DMS79 (cell line): Measurements from ENCODE around the gene ADAMTS2.

Experiments used
- DNase-seq: peaks from one replicate; lab custom pipeline; 2025; lab: John Stamatoyannopoulos, UW

ADAMTS2 gene

GRCh38 chr5:179124853-179125788 lies 220.1 kb downstream of the ADAMTS2 start:
- no peak for DNase-seq

GRCh38 chr5:179124273-179124852 lies 220.9 kb downstream of the ADAMTS2 start:
- DNase-seq: no peak

DNA sequence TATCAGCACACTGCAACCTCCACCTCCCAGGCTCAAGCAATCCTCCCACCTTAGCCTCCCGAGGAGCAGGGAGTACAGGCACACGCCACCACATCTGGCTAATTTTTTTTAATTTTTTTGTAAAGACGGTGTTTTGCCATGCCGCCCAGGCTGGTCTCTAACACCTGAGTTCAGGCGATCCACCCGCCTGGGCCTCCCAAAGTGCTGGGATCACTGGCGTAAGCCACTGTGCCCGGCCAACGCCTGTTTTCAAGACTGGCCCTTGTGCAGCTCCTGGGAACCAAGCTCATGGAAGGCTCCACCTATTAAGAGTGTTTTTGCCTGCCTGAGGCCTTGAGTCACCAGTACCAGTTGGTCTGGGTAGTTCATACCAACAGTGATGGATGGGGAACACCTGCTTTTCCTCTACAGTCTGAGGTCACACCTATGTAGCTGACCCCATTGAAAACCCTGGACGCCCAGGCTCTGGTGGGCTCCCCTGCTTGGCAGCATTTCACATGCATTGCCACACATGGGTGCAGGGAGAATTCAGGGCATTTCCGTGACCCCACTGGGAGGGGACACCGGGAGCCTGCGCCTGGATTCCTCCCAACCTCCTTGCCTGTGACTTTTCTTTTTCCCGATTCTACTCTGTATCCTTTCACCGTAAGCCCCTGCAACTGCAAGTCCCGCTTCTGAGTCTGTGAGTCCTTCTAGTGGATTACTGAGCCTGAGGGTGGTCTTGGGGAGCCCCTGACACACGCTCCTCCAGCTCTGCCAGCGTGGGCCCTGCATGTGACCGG lies 221.6 kb downstream of the ADAMTS2 start:
- DNase-seq: no peak

DNA sequence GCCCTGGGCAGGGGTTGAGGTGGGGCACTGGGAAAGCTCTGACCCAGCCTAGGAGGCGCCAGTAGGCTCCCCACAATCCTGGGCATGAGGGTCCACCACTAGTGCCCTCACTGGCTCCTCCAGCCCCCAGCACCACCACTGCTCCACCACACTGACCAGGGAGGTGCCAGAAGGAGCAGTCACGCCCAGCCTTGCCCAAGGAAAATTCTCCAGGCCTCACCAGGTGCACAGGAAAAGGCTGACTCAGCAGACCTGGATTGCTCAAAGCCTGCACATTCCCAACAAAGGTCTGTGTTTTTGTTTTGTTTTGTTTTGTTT lies 222.2 kb downstream of the ADAMTS2 start:
- DNase-seq: no peak

DNA sequence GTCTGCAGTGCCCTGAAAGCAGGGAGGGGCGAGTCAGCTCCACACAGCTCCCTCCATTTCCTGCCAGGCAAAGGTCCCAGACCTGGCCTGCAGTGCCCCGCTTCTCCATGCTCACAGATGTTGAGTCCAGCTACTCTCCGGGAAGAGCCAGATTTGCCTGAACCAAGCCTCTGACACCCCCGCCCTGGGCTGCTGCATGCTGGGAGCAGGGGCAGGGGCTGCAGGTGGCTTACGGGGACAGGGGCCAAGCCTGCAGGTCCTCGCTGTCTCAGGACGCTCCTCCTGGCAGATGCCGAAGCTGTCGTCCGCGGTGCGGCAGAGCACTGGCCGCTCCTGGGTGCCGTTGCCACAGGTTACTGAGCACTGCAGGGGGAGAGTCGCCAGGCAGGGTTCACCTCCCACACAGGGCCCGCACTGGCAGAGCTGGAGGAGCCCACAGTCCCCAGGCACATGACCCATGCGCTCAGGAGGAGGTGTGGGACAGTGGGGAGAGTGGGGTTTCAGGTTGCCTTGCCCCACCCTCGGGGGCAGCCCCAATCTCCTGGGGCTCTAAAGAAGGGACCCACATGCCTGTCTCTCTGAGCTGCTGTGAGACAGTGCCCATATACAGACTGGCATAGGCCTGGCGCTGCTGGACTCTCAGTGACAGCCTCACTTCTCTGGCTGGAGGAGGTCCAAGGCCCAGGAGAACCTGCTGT lies 222.7 kb downstream of the ADAMTS2 start:
- DNase-seq: no peak

DNA sequence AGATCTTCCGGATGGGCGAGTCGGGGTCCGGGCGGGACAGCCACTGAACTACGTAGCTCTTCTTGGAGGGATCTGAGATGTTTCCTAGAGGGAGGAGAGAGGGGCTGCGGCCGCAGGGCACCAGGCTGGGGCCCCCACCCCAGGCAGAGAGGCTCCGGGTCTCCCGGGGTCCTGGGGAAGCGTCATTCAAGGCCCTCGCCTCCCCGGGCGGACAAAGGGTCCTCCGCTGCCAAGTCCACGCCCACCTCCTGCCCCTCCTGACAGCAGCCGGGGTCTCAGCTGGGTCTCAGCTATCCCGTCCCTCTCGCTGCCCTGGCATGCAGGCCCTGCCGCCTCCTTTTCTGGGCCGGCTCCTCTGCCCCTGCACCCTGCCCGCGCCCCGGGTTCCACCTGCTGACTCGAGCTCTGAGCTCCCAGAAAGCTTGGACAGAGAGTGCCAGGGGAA lies 223.6 kb downstream of the ADAMTS2 start:
- DNase-seq: no peak

DNA sequence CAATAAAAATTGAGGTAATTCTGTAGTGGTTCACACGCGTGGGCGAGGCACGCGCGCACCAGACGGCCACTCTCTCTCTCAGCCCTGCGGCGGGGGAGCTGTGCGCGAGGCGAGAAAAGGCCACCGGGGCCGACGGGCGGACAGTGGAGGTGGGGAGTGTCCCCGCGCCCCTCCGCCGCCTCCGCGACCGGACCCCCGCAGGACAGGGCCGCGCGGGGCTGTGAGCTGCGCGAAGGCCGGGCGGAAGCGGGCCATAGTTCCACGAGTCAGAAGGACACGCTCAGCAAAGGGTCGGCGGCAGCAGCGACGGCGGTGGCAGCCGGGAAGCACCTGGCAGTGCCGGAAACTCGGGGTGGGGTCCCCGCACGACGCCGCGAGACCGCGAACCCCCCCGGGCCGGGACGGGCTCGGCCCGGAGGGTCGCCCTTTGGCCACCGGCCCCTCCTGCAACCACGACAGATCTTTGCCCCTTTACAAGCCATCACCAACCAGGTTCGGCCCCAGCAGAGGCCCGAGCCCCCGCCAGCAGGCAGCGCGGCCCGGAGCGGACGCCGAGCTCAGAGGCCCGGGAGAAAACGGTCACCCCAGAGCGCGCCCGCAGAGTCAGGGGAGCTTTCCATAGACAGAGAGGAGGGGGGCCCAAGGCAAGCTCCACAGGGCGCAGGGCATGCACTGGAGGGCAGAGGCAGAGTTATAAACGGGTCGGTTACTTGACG lies 224.2 kb downstream of the ADAMTS2 start:
- DNase-seq: no peak

DNA sequence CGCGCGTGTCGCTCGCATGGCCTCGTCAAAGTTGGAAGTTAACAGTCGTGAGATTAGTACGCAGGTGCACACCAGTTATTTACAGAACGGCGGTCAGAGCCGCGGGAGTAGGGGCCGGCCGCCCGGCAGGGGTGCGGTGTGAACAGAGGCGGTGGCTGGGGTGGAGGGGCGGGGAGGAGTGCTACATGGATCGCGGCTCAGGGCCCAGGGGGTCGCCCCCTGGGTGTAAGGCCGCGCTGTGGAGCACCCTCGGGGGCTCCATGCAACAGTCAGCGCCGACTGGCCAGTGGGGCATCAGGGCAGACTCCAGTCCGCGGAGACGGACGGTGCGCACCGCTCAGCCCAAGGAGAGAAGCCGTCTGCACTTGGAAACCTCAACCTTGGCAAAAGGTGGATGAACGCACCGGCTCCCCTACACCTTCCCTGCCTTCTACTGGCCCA lies 224.8 kb downstream of the ADAMTS2 start:
- no peak for DNase-seq

DNA sequence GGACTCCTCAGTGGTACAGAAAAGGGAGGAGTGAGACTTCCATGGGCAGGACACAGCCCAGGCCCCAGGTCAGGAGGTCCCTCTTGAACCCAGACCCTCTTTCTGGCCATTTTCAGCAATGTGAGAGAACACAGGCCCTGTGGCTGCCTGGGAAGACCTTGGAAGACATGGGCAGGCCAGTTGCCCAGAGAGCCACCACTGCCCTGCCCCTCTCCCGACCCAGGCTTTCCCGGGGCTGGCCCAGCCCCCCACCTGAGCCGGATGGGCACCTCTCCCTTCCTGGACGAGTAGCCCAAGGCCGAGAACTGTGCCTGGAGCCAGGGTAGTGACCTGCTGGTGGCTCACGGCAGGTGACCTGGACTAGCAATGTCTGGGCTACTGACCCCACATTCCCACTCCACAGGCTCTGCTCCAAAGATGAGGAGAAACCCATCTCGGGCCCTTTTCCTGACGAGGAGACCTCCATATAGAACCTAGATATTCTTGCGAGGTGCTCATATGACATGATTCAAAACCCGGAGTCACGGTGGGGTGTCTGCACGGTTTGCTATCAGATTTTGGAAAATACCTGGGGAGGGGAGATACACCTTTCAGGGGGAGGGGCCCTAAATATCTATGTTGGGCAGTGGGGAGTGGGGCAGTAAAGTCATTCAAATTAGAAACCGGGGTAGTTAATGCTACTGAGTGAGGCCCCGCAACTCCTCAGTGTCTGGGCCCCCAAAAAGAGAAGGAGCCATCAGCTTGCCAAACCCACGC lies 225.7 kb downstream of the ADAMTS2 start:
- no peak for DNase-seq

DNA sequence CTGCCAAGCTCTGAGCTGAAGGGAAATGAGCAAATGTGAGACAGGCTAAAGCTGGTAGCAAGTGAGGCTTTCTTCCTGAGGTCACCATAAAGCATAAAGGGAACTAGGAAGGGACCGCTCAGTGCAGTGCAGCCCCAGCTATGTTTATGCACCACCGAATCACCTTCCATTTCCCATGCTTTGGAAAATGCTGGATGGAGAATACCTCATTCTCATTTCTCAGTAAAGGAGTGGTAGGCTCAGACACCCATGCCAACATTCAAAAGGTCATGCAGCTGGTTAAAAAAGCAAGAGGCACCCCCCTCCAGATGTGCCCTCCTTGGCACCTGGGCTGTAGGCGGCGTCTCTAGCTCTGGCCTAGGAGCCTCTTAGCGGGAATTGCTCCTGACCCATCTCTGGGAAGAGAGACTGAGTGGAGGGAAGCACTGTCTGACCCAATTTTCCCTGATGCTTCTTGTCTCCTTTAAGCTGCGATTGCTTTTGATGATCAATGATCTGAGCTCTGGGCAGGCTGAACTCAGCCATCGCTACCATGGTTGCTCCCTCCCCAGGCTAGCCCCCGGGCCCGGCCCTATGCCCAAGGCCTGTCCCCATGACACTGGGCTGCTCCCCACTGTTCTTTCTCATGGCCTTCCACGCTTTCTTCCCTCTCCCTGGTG lies 226.4 kb downstream of the ADAMTS2 start:
- DNase-seq: no peak

DNA sequence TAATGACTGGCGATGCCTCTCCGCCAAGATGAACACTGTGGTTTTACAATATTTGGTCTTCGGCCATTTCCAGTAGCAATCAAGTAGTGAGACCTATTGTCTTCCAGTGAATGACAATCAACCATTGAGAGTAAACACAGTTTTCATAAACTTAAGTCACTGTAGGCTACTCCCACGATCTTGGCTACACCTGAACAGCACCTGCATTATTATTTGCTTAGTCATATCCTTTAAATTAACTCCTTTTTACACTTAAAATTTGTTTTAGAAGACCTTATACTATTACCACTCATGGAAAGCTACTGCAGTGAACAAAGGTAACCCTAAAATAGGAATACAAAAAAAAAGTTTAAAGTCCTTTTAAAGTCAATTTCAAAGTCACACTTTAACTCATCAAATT lies 226.9 kb downstream of the ADAMTS2 start:
- DNase-seq: no peak

- no peak for DNase-seq
Measured at GRCh38 chr5:179115845-179116524, 229.3 kb downstream of the ADAMTS2 start.

DNA sequence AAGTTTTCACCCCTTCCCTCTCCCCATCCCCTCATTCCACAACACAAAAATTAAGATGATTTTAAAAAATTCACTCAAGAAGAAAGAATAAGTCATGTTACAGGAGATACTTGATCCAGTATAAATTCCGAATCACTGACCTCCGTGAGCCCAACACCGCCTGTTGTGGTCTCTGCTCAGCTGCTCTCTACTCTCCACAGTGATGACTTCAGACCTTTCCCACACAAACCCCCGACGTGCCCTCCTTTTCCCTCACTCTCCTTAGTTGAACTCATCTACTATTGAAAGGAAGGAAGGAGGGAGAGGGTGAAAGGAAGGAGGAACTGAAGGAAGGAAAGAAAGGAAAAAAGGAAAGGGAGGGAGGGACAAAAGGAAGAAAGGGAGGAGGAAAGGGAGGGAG lies 230.0 kb downstream of the ADAMTS2 start:
- DNase-seq: no peak

DNA sequence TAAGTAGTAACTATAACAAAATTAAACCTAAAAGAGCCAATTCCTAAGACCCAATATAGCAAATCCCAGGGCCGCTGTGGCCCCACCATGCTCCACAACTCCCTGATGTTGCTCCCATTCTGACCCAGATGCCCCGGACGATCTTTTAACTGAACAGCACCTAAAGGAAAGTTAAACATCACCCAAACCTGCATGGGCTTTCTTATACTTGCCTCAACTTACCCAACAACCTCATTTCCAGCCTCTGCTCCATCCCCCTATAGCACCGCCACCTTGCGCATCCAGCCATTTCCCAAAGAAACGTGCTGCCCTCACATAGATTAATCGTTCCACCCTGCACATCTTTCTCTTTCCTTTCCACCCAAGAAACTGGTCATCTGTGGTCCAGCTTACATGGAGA lies 230.5 kb downstream of the ADAMTS2 start:
- no peak for DNase-seq

- DNase-seq: no peak
Measured at GRCh38 chr5:179113945-179114641, 231.2 kb downstream of the ADAMTS2 start.

GRCh38 chr5:179113143-179113530 lies 232.1 kb downstream of the ADAMTS2 start:
- no peak for DNase-seq

- DNase-seq: no peak
Measured at GRCh38 chr5:179112469-179113142, 232.7 kb downstream of the ADAMTS2 start.
